SH-SY5Y (cell line): ENCODE measurements around the gene SYNE2.

Experiments
- GATA2 ChIP-seq: IDR thresholded peaks from 2 replicates; pipeline ENCODE4 v1.6.1; 2011; ENCODE audit warnings: mild to moderate bottlenecking, low read depth, low read length
- GATA3 ChIP-seq: IDR thresholded peaks from 2 replicates; pipeline ENCODE4 v1.6.1; 2011; ENCODE audit warnings: low read depth, mild to moderate bottlenecking, low read length, moderate library complexity

GRCh38 chr14:64196056-64196455, 343.3 kb downstream of the SYNE2 start:
- TF ChIP-seq GATA3 (no peak), GATA2 (no peak)
